Gastroesophageal sphincter (tissue), 4 donors: ENCODE data around the gene ACTN1. TPM values are rescaled to one million over a fixed set of nuclear protein-coding genes. Genes with fewer than 3 reads are reported as not detected.
A peak's percentile ranks its signal among the peaks of the same experiment; 100 is the strongest.

Experiments used
- ATAC-seq: fragments of 150-250 bp; one replicate; pipeline ENCODE4 v1.9.1; 2016; ENCODE audit warnings: mild to moderate bottlenecking, moderate library complexity
- H3K27ac ChIP-seq, 4 donors: fragments of 200-600 bp; sonication (generic) in 3 of 4; 1 replicate in 3 of 4; 2 replicates in 1 of 4; pipeline ENCODE4 v1.5.1; 2016 to 2019
- H3K27me3 ChIP-seq: fragments of 200-600 bp; sonication (generic); one replicate; pipeline ENCODE4 v1.5.1; 2019
- H3K36me3 ChIP-seq, 2 donors: fragments of 200-600 bp; sonication (generic); one replicate each; pipeline ENCODE4 v1.5.1; 2019; ENCODE audit warnings: control low read depth in 1 of 2
- H3K4me1 ChIP-seq, 3 donors: fragments of 200-600 bp; sonication (generic); 1 replicate in 2 of 3; 2 replicates in 1 of 3; pipeline ENCODE4 v1.5.1; 2016 to 2019; ENCODE audit warnings: control low read depth in 2 of 3
- H3K4me3 ChIP-seq, 2 donors: fragments of 200-600 bp; sonication (generic); one replicate each; pipeline ENCODE4 v1.5.1; 2019; ENCODE audit warnings: mild to moderate bottlenecking in 1 of 2, moderate library complexity in 1 of 2
- H3K9me3 ChIP-seq, 3 donors: fragments of 200-600 bp; sonication (generic); one replicate each; pipeline ENCODE4 v1.5.1; 2017 to 2019; ENCODE audit warnings: control low read depth in 2 of 3
- EP300 ChIP-seq: sonication (generic); formaldehyde crosslinking; IDR thresholded peaks from one replicate; pipeline ENCODE4 v1.6.1; 2017; ENCODE audit warnings: antibody characterized with exemption, mild to moderate bottlenecking
- POLR2A ChIP-seq, 2 donors: fragments of 450-650 bp; IDR thresholded peaks; one replicate each; pipeline ENCODE4 v1.6.1; 2017; ENCODE audit warnings: antibody characterized with exemption in 2 of 2, mild to moderate bottlenecking in 2 of 2, moderate library complexity in 1 of 2
- POLR2AphosphoS5 ChIP-seq: sonication (generic); formaldehyde crosslinking; IDR thresholded peaks from one replicate; pipeline ENCODE4 v1.6.1; 2017; ENCODE audit warnings: antibody characterized with exemption
- WGBS, 2 donors: methylation state at CpG; one replicate each; pipeline ENCODE4 v1.1.5; 2018; ENCODE audit warnings: low coverage in 1 of 2; 5-methylcytosine and 5-hydroxymethylcytosine counted together
- total RNA-seq, 4 donors: library from RNA; depleted of rRNA; stranded (reverse); fragments of >200 nt; gene quantifications; one replicate each; pipeline ENCODE4 v1.1.0, GENCODE V29; 2016
- TF ChIP-seq, protein P1 (sequence below), 4 experiments: fragments of 200-600 bp in 2 of 4; fragments of 450-650 bp in 2 of 4; sonication (generic) in 1 of 4; IDR thresholded peaks; one replicate each; pipeline ENCODE4 v1.5.1; 2017 to 2019; ENCODE audit warnings: antibody characterized with exemption in 4 of 4, mild to moderate bottlenecking in 2 of 4, moderate library complexity in 2 of 4

ACTN1 gene
- total RNA-seq, 4 donors from 2014 or later = 776 to 1,910 (median 969) TPM

DNA sequence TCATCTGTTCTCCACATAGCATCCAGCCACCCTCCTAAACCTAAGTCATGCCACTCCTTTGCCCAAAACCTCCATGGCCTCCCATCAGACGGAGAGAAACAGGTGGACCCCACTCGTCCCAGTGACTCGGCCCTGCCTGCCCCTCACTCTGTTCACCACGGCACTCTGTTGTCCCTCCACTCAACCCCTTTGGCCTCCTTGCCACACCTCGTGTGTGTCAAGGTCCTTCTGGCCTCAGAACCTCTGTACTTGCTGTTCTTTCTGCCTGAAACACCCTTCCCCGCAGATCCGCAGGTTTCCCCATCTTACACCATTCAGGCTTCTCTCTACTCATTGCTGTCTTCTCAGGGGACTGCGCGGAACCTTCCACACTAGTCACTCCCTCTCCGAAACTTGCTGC lies 24.5 kb upstream of the ACTN1 start:
- Histone ChIP-seq H3K36me3 (no peaks in the 10 kb centered on the region), H3K27ac (no peak overlapping the region), H3K9me3 (no peaks in the 10 kb centered on the region), H3K4me1 (peaks cover 0 to 25% (median 7%) of the 10 kb centered on the region in 3 donors), H3K4me3 (no peak overlapping the region), H3K27me3 (no peaks in the 10 kb centered on the region)
- TF ChIP-seq POLR2AphosphoS5 (no peak), EP300 (no peak), POLR2A (IDR thresholded peaks at IDR 0.05) (no peak)
- TF ChIP-seq, protein P1, sequence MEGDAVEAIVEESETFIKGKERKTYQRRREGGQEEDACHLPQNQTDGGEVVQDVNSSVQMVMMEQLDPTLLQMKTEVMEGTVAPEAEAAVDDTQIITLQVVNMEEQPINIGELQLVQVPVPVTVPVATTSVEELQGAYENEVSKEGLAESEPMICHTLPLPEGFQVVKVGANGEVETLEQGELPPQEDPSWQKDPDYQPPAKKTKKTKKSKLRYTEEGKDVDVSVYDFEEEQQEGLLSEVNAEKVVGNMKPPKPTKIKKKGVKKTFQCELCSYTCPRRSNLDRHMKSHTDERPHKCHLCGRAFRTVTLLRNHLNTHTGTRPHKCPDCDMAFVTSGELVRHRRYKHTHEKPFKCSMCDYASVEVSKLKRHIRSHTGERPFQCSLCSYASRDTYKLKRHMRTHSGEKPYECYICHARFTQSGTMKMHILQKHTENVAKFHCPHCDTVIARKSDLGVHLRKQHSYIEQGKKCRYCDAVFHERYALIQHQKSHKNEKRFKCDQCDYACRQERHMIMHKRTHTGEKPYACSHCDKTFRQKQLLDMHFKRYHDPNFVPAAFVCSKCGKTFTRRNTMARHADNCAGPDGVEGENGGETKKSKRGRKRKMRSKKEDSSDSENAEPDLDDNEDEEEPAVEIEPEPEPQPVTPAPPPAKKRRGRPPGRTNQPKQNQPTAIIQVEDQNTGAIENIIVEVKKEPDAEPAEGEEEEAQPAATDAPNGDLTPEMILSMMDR (IDR thresholded peaks at IDR 0.05) = no peak
- no peak for ATAC-seq
- WGBS, 2 donors = 85 to 86% methylated on average over 10 of the region's 10 CpGs

DNA sequence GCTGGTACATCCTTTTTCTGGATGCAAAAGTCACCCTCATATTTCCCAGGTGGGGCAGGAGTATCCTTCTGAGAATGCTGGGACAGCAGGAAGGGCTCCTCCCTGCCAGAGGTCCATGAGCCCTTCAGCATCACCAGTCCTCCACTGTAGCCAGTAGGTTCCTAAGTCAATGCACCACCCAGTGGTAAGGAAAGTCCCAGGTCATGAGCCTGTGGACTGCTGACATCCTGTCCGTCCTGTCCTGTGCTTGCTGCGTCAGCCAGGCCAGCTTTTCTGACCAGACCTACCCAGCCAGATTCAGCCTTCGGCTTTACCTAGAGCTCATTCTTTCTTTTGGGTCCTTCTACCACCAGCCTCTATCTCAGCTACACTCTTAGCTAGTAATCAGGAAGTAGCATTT lies 23.0 kb upstream of the ACTN1 start:
- Histone ChIP-seq H3K9me3 (no peaks in the 10 kb centered on the region), H3K4me3 (no peak overlapping the region), H3K27ac (no peak overlapping the region), H3K4me1 (peaks cover 0 to 18% (median 7%) of the 10 kb centered on the region in 3 donors), H3K36me3 (no peaks in the 10 kb centered on the region), H3K27me3 (no peaks in the 10 kb centered on the region)
- TF ChIP-seq, protein P1 (IDR thresholded peaks at IDR 0.05) = peak in 2 of 4 experiments; percentile 17 to 36
- no peak for TF ChIP-seq POLR2AphosphoS5
- no peak for TF ChIP-seq EP300
- TF ChIP-seq POLR2A (IDR thresholded peaks at IDR 0.05) = no peak
- 100% methylated on average over 1 to 2 of the region's 3 CpGs for WGBS, 2 donors
- ATAC-seq = peak; percentile 31

DNA sequence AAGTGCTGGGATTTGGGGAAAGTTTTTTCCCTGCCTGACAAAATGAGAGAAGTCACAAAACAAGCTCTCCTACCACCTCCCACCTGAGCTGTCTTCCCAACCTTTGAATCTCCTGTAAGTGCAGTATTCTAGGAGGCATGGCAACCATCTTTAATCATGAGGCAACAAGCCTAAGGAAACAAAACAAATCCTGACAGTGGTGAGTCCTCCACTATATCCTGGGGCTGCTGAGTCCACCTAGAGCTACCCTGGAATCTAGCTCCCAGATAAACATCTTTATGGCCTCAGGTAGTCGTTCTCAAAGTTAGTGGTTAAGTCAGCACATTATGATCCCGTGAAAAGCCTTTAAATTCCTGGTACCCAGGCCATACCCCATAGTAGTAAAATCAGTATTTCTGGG lies 22.3 kb upstream of the ACTN1 start:
- Histone ChIP-seq H3K36me3 (no peaks in the 10 kb centered on the region), H3K4me3 (no peak overlapping the region), H3K27me3 (no peaks in the 10 kb centered on the region), H3K27ac (no peak overlapping the region), H3K4me1 (peaks cover 0 to 18% (median 7%) of the 10 kb centered on the region in 3 donors), H3K9me3 (no peaks in the 10 kb centered on the region)
- 86 to 100% methylated on average over 2 of the region's 2 CpGs for WGBS, 2 donors
- no peak for ATAC-seq
- TF ChIP-seq, protein P1 (IDR thresholded peaks at IDR 0.05) = no peak
- TF ChIP-seq EP300 (no peak), POLR2AphosphoS5 (no peak), POLR2A (IDR thresholded peaks at IDR 0.05) (no peak)

DNA sequence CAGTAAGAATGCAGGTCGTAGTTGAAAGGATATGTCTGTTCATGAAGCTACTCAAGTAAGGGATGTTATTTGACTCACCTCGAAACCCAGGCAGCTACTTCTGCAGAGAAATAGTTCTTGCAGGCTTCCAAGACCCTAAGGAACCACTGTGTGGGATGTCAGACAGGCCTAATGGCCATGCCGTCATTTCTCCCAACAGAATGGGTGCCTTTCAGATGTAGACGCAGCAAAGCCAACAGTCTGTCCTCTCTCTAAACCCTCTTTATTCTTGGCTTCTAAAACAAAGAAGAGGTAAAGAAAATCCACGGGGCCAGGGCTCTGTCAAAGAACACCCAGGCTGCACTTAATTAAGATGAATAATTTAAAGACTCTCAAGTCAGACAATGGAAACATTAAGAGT lies 19.0 kb upstream of the ACTN1 start:
- TF ChIP-seq, protein P1 (IDR thresholded peaks at IDR 0.05) = no peak
- TF ChIP-seq POLR2A (IDR thresholded peaks at IDR 0.05) (no peak), EP300 (no peak), POLR2AphosphoS5 (no peak)
- H3K36me3 ChIP-seq = no peaks in the 10 kb centered on the region
- no peak overlapping the region for H3K27ac ChIP-seq
- ATAC-seq = no peak
- 22 to 71% methylated on average over 1 to 4 of the region's 5 CpGs for WGBS, 2 donors
- H3K9me3 ChIP-seq = no peaks in the 10 kb centered on the region
- H3K4me1 ChIP-seq = no peaks in the 10 kb centered on the region
- no peak overlapping the region for H3K4me3 ChIP-seq
- H3K27me3 ChIP-seq = no peaks in the 10 kb centered on the region

DNA sequence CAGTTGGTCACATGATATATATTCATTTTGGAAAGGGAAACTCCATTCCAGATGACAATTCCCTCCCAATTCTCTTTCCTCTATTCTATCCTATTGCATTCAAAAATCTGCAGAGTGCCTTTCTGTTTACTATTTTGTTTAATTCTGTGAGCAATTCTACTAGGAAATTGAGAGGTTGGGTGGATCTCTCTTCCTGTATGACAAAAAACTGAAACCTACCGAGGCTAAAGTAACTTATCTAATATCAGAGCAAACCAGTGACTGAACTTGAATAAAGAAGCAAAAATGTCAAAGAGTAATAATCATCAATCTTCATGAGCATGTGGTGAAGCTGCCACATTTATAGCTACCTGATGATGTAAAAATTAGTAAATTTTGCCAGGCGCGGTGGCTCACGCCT lies 16.6 kb upstream of the ACTN1 start:
- Histone ChIP-seq H3K27me3 (no peaks in the 10 kb centered on the region), H3K4me1 (no peaks in the 10 kb centered on the region), H3K27ac (no peak overlapping the region), H3K4me3 (no peak overlapping the region), H3K36me3 (no peaks in the 10 kb centered on the region), H3K9me3 (no peaks in the 10 kb centered on the region)
- WGBS, 2 donors = 87 to 92% methylated on average over 4 of the region's 4 CpGs
- TF ChIP-seq, protein P1 (IDR thresholded peaks at IDR 0.05) = no peak
- no peak for TF ChIP-seq POLR2AphosphoS5
- no peak for ATAC-seq
